Activated CD4-positive, alpha-beta T cell treated with anti-CD3 and anti-CD28 coated beads, Interleukin-2, Interleukin-6, amounts not matched to agents 100 ng/mL and 50 ng/mL, durations not matched to agents 16 hours and 8 hours (primary cell): ENCODE results near the gene TAS2R43.
"Not testable (repeated sequence)": the region's sequence is repeated elsewhere in the genome, so short reads cannot be mapped to it uniquely, and the experiment has no call there.

Experiments used
- DNase-seq: peaks from one replicate; pipeline ENCODE4 v3.0.0-alpha.2; 2020

Gene TAS2R43

GRCh38 chr12:11059041-11059440 lies 33.1 kb downstream of the TAS2R43 start:
- no peak for DNase-seq

- DNase-seq, result no peak
These were observed 36.8 kb downstream of the TAS2R43 start for GRCh38 chr12:11055306-11055705.

GRCh38 chr12:11049806-11050531 lies 42.1 kb downstream of the TAS2R43 start:
- not testable (repeated sequence) for DNase-seq

GRCh38 chr12:11041366-11041765 lies 50.7 kb downstream of the TAS2R43 start:
- DNase-seq, result not testable (repeated sequence)
